Duodenal mucosa (tissue), 2 donors: ENCODE measurements around the gene SLC7A6.

Experiments used
- H3K27ac ChIP-seq: one replicate; pipeline ENCODE4 v1.7.0; 2013; ENCODE audit warnings: low read depth, low read length
- H3K27me3 ChIP-seq, 2 donors: one replicate each; pipeline ENCODE4 v1.7.0; 2013; ENCODE audit warnings: low read length in 2 of 2, control low read depth in 1 of 2; ENCODE audit not compliant: insufficient read depth in 2 of 2, control insufficient read depth in 1 of 2
- H3K36me3 ChIP-seq, 2 donors: one replicate each; pipeline ENCODE4 v1.7.0; 2013; ENCODE audit warnings: low read length in 2 of 2, control low read depth in 1 of 2; ENCODE audit not compliant: insufficient read depth in 2 of 2, control insufficient read depth in 1 of 2
- H3K4me1 ChIP-seq, 2 donors: one replicate each; pipeline ENCODE4 v1.7.0; 2013; ENCODE audit warnings: low read length in 2 of 2, control low read depth in 1 of 2; ENCODE audit not compliant: insufficient read depth in 2 of 2, control insufficient read depth in 1 of 2
- H3K4me3 ChIP-seq, 2 donors: one replicate each; pipeline ENCODE4 v1.7.0; 2013; ENCODE audit warnings: low read length in 2 of 2, low read depth in 1 of 2
- H3K9ac ChIP-seq, 2 donors: one replicate each; pipeline ENCODE4 v1.7.0; 2013; ENCODE audit warnings: low read length in 2 of 2, low read depth in 1 of 2
- H3K9me3 ChIP-seq, 2 donors: one replicate each; pipeline ENCODE4 v1.7.0; 2013; ENCODE audit warnings: low read length in 2 of 2, control low read depth in 1 of 2; ENCODE audit not compliant: control insufficient read depth in 1 of 2

SLC7A6 gene

DNA sequence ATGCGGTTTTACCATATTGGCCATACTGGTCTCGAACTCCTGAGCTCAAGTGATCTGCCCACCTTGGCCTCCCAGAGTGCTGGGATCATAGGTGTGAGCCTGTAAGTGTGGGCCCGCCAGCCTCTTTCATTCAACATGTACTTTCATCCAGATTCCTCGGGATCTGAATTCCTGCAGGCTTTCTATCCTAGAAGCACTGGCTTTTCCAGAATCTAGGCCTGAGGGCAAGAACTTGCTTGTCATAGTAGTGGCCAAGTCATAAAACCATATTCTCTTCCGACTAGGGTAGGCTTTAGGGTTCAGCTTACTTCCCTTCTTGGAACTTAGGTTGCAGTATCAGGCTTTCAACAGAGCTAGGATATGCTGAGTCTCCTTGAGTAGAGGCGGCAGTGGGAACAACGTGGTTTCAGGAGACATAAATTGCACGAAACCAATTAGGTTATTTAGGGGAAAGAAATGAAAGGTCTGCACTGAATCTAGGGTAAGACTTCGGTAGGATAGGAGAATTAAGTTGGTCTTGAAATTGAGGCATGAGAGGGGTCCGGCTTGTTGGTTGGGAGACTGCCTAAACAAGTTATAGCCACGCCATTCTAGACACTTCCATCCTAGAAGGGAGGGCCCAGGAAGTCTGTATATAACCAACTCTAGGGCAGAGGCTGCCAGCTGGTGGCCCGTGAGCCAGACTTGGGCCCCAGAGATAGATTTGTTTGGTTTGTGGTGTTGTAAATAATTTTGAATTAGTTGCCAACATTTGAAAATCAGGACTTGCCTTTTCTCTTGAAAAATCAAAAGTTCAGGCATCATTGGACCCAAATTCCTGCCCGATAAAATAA lies 15.6 kb downstream of the SLC7A6 start:
- H3K27ac ChIP-seq = no peak overlapping the region

DNA sequence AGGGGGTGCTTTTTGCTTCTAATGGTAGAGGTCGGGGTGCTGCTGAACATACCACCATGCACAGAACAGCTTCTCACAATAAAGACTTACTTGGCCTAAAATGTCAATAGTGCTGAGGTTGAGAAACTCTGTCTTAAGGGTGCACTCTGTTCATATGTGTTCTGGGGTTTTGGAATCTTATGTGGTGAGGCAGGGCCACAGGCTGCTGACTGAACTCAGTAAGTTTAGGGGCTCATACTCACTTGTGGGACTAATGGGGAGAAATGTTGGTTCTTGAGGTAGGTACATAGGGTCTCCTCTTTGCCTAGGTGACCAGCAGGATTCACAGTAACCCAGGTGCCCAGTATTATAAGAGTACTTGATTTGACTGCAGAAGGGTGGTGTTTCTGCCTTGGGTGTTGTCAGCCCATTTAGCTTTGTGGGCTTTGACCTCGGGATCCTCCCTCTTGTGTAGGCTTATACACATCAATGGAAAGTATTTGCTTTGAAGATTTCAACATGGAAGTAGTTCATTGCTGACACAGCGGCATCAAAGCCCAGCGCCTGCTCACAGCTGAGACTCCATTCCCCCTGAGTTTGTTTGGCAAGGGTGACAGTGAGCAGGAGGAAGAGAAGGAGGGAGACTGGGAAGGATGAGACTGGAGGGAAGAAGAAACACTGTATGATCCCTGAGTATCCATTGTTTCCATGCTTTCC lies 17.2 kb downstream of the SLC7A6 start:
- no peak overlapping the region for H3K27ac ChIP-seq
- H3K9ac ChIP-seq = no peak overlapping the region
- H3K36me3 ChIP-seq = peaks cover 0 to 19% of the 10 kb centered on the region in 2 donors
- H3K4me1 ChIP-seq = peaks cover 12 to 35% of the 10 kb centered on the region in 2 donors
- H3K9me3 ChIP-seq = no peaks in the 10 kb centered on the region
- no peaks in the 10 kb centered on the region for H3K27me3 ChIP-seq
- no peak overlapping the region for H3K4me3 ChIP-seq

More for the DNA sequence above, 15.6 kb downstream of the SLC7A6 start:
- Histone ChIP-seq H3K36me3 (peaks cover 0 to 16% of the 10 kb centered on the region in 2 donors), H3K4me1 (peaks cover 6 to 27% of the 10 kb centered on the region in 2 donors), H3K27me3 (no peaks in the 10 kb centered on the region), H3K9me3 (no peaks in the 10 kb centered on the region), H3K9ac (no peak overlapping the region), H3K4me3 (no peak overlapping the region)

DNA sequence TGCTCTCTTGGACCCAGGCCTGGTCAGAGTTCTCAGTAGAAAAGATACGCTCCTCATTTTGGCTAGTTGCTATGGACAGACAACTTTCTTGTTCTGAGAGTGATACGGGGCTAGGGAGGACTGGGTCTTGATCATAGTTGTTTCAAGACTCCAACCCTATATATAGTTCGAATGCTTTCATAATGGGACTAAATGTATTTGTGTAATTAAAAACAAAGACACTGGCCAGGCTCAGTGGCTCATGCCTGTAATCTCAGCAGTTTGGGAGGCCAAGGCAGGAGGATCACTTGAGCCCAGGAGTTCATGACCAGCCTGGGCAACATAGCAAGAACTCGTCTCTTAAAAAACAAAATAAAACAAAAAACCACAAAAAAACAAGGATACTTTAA lies 17.7 kb downstream of the SLC7A6 start:
- H3K27me3 ChIP-seq = no peaks in the 10 kb centered on the region
- no peaks in the 10 kb centered on the region for H3K9me3 ChIP-seq
- no peak overlapping the region for H3K9ac ChIP-seq
- H3K4me3 ChIP-seq = no peak overlapping the region
- peaks cover 12 to 36% of the 10 kb centered on the region in 2 donors for H3K4me1 ChIP-seq
- no peak overlapping the region for H3K27ac ChIP-seq
- peaks cover 0 to 21% of the 10 kb centered on the region in 2 donors for H3K36me3 ChIP-seq

DNA sequence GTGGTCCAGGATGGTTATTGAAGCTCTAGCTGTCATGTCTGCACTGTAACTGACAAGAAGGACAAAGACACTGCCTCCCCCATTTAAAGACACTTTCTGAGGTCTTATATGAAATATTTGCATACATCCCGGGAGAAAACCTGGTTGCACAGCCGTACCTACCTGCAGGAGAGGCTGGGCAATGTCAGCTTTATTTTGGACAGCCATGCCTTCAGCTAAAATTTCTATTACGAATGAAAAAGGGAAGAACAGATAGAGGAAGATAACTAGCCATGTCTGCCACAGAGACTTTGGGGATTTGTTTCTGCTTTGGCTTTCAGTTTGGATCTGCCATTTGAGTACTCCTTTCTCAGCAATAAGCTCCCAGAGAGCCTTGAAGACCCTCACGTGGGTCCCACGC lies 19.0 kb downstream of the SLC7A6 start:
- H3K9ac ChIP-seq = no peak overlapping the region
- H3K4me3 ChIP-seq = no peak overlapping the region
- no peak overlapping the region for H3K27ac ChIP-seq
- peaks cover 12 to 42% of the 10 kb centered on the region in 2 donors for H3K4me1 ChIP-seq
- H3K36me3 ChIP-seq = peaks cover 10 to 32% of the 10 kb centered on the region in 2 donors
- H3K27me3 ChIP-seq = no peaks in the 10 kb centered on the region
- H3K9me3 ChIP-seq = no peaks in the 10 kb centered on the region

DNA sequence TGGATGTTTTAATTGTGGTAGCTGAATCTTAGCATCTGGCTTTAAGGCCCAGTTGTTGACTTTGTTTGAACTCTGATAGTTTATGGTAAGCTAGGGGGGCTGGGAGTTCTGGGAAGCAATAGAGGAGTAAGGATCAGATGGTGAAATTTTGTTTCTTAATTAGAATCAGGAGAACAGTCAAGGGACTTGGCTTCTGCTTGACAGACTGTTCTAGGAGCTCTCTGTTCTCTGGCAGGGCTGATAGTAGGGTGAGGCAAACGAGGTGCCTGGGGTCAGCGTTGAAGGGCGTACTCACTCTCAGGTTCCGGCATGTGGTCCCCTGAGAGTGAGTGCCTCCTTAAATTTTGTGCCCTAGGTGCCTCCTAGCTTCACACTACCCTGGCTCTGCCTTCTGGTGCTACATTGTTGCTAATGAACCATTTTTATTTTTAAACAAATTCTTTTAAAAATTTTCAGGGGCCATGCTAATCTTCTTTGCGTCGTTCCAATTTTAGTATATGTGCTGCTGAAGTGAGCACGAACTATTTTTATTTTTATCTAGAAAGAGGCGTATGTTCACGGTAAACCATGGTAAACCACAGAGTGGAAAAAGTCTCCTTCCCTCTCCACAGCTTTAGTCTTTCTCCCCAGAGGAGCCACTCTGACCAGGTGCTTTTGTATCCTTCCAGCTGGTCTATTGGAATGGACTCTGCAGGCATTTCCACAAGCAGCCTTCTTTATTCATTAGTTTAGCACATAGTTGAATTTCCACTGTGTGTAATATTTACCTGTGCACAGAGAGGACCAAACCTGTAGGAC lies 19.7 kb downstream of the SLC7A6 start:
- H3K36me3 ChIP-seq = peaks cover 11 to 32% of the 10 kb centered on the region in 2 donors
- no peak overlapping the region for H3K4me3 ChIP-seq
- no peaks in the 10 kb centered on the region for H3K9me3 ChIP-seq
- H3K27me3 ChIP-seq = no peaks in the 10 kb centered on the region
- peaks cover 12 to 42% of the 10 kb centered on the region in 2 donors for H3K4me1 ChIP-seq
- H3K27ac ChIP-seq = no peak overlapping the region
- H3K9ac ChIP-seq = no peak overlapping the region

DNA sequence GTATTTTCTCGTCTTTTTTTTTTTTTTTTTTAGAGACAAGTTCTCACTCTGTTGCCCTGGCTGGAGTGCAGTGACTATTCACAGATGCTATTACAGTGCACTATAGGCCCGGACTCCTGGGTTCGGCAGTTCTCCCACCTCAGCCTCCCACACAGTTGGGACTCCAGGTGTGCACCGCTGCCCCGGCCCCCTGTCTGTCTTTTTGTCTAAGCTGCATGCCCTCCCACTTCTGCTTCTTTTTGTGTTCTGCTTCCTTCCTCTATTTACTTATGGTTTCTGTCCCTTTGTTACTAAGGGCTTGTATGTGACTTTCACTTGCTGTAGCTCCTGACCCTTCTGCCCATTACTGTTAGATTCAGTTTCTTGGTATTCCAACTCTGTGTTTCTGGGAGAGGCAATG lies 20.5 kb downstream of the SLC7A6 start:
- peaks cover 12 to 42% of the 10 kb centered on the region in 2 donors for H3K4me1 ChIP-seq
- no peak overlapping the region for H3K9ac ChIP-seq
- H3K9me3 ChIP-seq = no peaks in the 10 kb centered on the region
- no peak overlapping the region for H3K4me3 ChIP-seq
- no peaks in the 10 kb centered on the region for H3K27me3 ChIP-seq
- H3K27ac ChIP-seq = no peak overlapping the region
- peaks cover 11 to 29% of the 10 kb centered on the region in 2 donors for H3K36me3 ChIP-seq

DNA sequence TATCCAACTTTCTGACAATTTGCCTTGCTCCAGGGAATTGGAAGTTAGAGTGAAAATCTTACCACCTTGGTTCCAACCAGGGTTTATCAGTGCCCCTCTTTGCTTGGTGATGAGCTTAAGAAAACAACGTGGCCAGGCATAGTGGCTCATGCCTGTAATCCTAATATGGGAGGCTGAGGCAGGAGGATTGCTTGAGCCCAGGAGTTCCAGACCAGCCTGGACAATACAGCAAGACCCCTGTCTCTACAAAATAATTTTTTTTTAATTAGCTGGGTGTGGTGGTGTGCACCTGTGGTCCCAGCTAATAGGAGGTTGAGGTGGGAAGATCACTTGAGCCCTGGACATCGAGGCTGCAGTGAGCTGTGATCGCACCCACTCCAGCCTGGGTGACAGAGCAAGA lies 21.4 kb downstream of the SLC7A6 start:
- no peak overlapping the region for H3K4me3 ChIP-seq
- H3K9ac ChIP-seq = no peak overlapping the region
- H3K9me3 ChIP-seq = no peaks in the 10 kb centered on the region
- peaks cover 12 to 42% of the 10 kb centered on the region in 2 donors for H3K4me1 ChIP-seq
- H3K27me3 ChIP-seq = no peaks in the 10 kb centered on the region
- H3K36me3 ChIP-seq = peaks cover 11 to 30% of the 10 kb centered on the region in 2 donors
- H3K27ac ChIP-seq = no peak overlapping the region

DNA sequence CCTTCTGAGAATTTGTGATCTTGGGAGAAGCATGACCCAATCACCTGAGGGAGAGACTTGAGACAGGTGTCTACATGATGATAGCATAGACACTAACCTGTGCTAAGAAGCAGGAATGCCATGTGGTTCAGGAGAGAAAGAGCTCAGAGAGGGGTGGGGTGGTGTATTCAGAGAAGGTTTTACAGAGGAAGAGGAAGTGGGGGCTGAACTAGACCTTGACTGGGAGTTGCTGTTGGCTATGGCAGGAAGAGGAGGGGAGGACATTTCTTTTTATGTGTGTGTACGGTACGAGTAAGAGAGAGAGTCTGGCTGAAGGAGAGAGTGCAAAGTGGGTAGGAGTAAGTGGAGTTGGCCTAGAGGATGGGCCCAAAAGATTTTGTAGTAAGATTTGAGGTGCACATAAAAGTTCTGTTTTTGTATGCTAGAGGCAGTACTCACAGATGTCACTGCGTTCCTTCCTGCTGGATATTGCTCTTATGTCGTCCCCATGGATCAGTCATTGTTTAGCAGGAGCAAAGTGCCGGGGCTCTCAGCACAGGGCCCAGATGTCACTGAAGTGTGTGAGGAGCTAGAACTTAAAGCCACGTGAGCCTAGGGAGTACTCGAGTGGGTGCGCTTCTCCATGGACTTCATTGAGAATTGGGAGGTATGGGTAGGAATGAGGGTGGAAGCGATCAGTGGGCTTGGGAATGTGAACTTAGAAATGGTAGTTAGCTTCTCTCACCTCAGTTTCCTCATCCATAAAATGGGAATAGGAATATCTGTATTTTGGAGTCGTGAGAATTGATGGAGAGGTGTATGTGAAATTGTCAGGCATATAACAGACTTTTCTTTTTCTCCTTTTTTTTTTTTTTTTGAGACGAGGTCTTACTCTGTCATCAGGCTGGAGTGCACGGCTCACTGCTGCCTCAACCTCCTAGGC lies 22.1 kb downstream of the SLC7A6 start:
- Histone ChIP-seq H3K27me3 (no peaks in the 10 kb centered on the region), H3K4me1 (peaks cover 12 to 42% of the 10 kb centered on the region in 2 donors), H3K9ac (no peak overlapping the region), H3K9me3 (no peaks in the 10 kb centered on the region), H3K4me3 (peak overlapping the region in 1 of 2 donors; percentile 40), H3K36me3 (peaks cover 16 to 34% of the 10 kb centered on the region in 2 donors), H3K27ac (no peak overlapping the region)
